ENCODE measurements around the gene EXOC1L. TPM values are rescaled to one million over a fixed set of nuclear protein-coding genes. Genes with fewer than 3 reads are reported as not detected.

The EXOC1L gene
- total RNA-seq, 2 donors from 2014 or later: not detected

- TF ChIP-seq POLR2A (IDR thresholded peaks at IDR 0.05): no peak
- TF ChIP-seq CTCF (IDR thresholded peaks at IDR 0.05): no peak
- intact Hi-C loops (cut with DNase I): no loop called here
- WGBS, 2 donors: 23 to 45% methylated on average over 1 of the region's 1 CpG
Measured at GRCh38 chr4:55783584-55783983, 36.0 kb upstream of the EXOC1L start.

GRCh38 chr4:55784747-55785146, 34.8 kb upstream of the EXOC1L start:
- no peaks in the 10 kb centered on the region for H3K36me3 ChIP-seq (replicated peaks in 1 of 2; ENCODE audit: insufficient read depth in 1 of 2, low read depth in 2 of 2)
- no peak overlapping the region for H3K4me3 ChIP-seq
- no peaks in the 10 kb centered on the region for H3K9me3 ChIP-seq
- ATAC-seq (no peak), DNase-seq (no peak)
- no peaks in the 10 kb centered on the region for H3K4me1 ChIP-seq
- 42% methylated on average over 4 of the region's 4 CpGs for WGBS, 2 donors
- H3K27ac ChIP-seq: no peak overlapping the region
- intact Hi-C loops (cut with DNase I): no loop called here
- H3K27me3 ChIP-seq: no peaks in the 10 kb centered on the region
- TF ChIP-seq POLR2A (IDR thresholded peaks at IDR 0.05) (no peak), CTCF (IDR thresholded peaks at IDR 0.05) (no peak)

More at GRCh38 chr4:55783584-55783983, 36.0 kb upstream of the EXOC1L start:
- Histone ChIP-seq H3K9me3 (no peaks in the 10 kb centered on the region), H3K27me3 (no peaks in the 10 kb centered on the region), H3K4me1 (no peaks in the 10 kb centered on the region), H3K36me3 (replicated peaks in 1 of 2; ENCODE audit: insufficient read depth in 1 of 2, low read depth in 2 of 2) (no peaks in the 10 kb centered on the region), H3K4me3 (no peak overlapping the region), H3K27ac (no peak overlapping the region)
- ATAC-seq (no peak), DNase-seq (no peak)

- Histone ChIP-seq H3K4me3 (no peak overlapping the region), H3K27me3 (no peaks in the 10 kb centered on the region), H3K9me3 (no peaks in the 10 kb centered on the region), H3K27ac (no peak overlapping the region), H3K4me1 (no peaks in the 10 kb centered on the region), H3K36me3 (replicated peaks in 1 of 2; ENCODE audit: insufficient read depth in 1 of 2, low read depth in 2 of 2) (no peaks in the 10 kb centered on the region)
- TF ChIP-seq CTCF (IDR thresholded peaks at IDR 0.05) (no peak), POLR2A (IDR thresholded peaks at IDR 0.05) (no peak)
- DNase-seq (no peak), ATAC-seq (no peak)
- intact Hi-C loops (cut with DNase I): no loop called here
- WGBS, 2 donors: 47 to 53% methylated on average over 2 of the region's 2 CpGs
Measured at GRCh38 chr4:55791666-55792065, 27.9 kb upstream of the EXOC1L start.

GRCh38 chr4:55793479-55793878, 26.1 kb upstream of the EXOC1L start:
- Histone ChIP-seq H3K4me1 (no peaks in the 10 kb centered on the region), H3K27ac (no peak overlapping the region), H3K27me3 (no peaks in the 10 kb centered on the region), H3K4me3 (no peak overlapping the region), H3K9me3 (no peaks in the 10 kb centered on the region), H3K36me3 (replicated peaks in 1 of 2; ENCODE audit: insufficient read depth in 1 of 2, low read depth in 2 of 2) (no peaks in the 10 kb centered on the region)
- intact Hi-C loops (cut with DNase I): no loop called here
- WGBS, 2 donors: 21 to 34% methylated on average over 6 to 28 of the region's 33 CpGs
- DNase-seq: no peak
- TF ChIP-seq CTCF (IDR thresholded peaks at IDR 0.05): no peak
- no peak for TF ChIP-seq POLR2A (IDR thresholded peaks at IDR 0.05)
- no peak for ATAC-seq

GRCh38 chr4:55794053-55794452, 25.5 kb upstream of the EXOC1L start:
- H3K4me3 ChIP-seq: no peak overlapping the region
- H3K9me3 ChIP-seq: no peaks in the 10 kb centered on the region
- no peak for DNase-seq
- no peak for ATAC-seq
- intact Hi-C loops (cut with DNase I): no loop called here
- 58 to 79% methylated on average over 23 of the region's 23 CpGs for WGBS, 2 donors
- no peak for TF ChIP-seq CTCF (IDR thresholded peaks at IDR 0.05)
- no peak for TF ChIP-seq POLR2A (IDR thresholded peaks at IDR 0.05)
- H3K27ac ChIP-seq: no peak overlapping the region
- H3K36me3 ChIP-seq (replicated peaks in 1 of 2; ENCODE audit: insufficient read depth in 1 of 2, low read depth in 2 of 2): no peaks in the 10 kb centered on the region
- no peaks in the 10 kb centered on the region for H3K27me3 ChIP-seq
- no peaks in the 10 kb centered on the region for H3K4me1 ChIP-seq
